IPS-18c (cell line): Measurements from ENCODE around the gene AFAP1.
A peak's percentile ranks its signal among the peaks of the same experiment; 100 is the strongest.
"Not testable (repeated sequence)": the region's sequence is repeated elsewhere in the genome, so short reads cannot be mapped to it uniquely, and the experiment has no call there.

Experiments
- H3K4me3 ChIP-seq: 2 replicates; pipeline ENCODE4 v1.7.0; 2013; ENCODE audit warnings: low read depth, mild to moderate bottlenecking, low read length, moderate library complexity; ENCODE audit not compliant: insufficient read depth
- H3K9me3 ChIP-seq: one replicate; pipeline ENCODE4 v1.6.1; 2013; ENCODE audit warnings: mild to moderate bottlenecking, low read length, moderate library complexity; ENCODE audit not compliant: control insufficient read depth, insufficient read depth

AFAP1 gene

GRCh38 chr4:7956934-7957656, 17.4 kb upstream of the AFAP1 start:
- no peak overlapping the region for H3K4me3 ChIP-seq
- H3K9me3 ChIP-seq, result no peaks in the 10 kb centered on the region

- Histone ChIP-seq H3K9me3 (no peaks in the 10 kb centered on the region), H3K4me3 (no peak overlapping the region)
These were observed 16.7 kb upstream of the AFAP1 start for GRCh38 chr4:7956270-7956808.

- no peak overlapping the region for H3K4me3 ChIP-seq
- peaks cover 2% of the 10 kb centered on the region for H3K9me3 ChIP-seq
These were observed 15.7 kb upstream of the AFAP1 start for GRCh38 chr4:7955393-7955792.

GRCh38 chr4:7952615-7953014, 13.0 kb upstream of the AFAP1 start:
- peaks cover 2% of the 10 kb centered on the region for H3K9me3 ChIP-seq
- no peak overlapping the region for H3K4me3 ChIP-seq

GRCh38 chr4:7950301-7951092, 10.8 kb upstream of the AFAP1 start:
- Histone ChIP-seq H3K4me3 (no peak overlapping the region), H3K9me3 (peaks cover 2% of the 10 kb centered on the region)

GRCh38 chr4:7949759-7950158, 10.1 kb upstream of the AFAP1 start:
- H3K4me3 ChIP-seq, result no peak overlapping the region
- H3K9me3 ChIP-seq, result peaks cover 2% of the 10 kb centered on the region

GRCh38 chr4:7947927-7948326, 8.3 kb upstream of the AFAP1 start:
- H3K9me3 ChIP-seq, result peaks cover 2% of the 10 kb centered on the region

GRCh38 chr4:7945709-7946380, 6.2 kb upstream of the AFAP1 start:
- H3K4me3 ChIP-seq, result no peak overlapping the region
- H3K9me3 ChIP-seq, result no peaks in the 10 kb centered on the region

More at GRCh38 chr4:7947927-7948326, 8.3 kb upstream of the AFAP1 start:
- H3K4me3 ChIP-seq, result no peak overlapping the region

- no peak overlapping the region for H3K4me3 ChIP-seq
- H3K9me3 ChIP-seq, result no peaks in the 10 kb centered on the region
These were observed 5.0 kb upstream of the AFAP1 start for GRCh38 chr4:7944599-7945220.

- not testable (repeated sequence) for H3K9me3 ChIP-seq, H3K4me3 ChIP-seq
These were observed 4.0 kb upstream of the AFAP1 start for GRCh38 chr4:7943688-7944087.

GRCh38 chr4:7943211-7943610, 3.5 kb upstream of the AFAP1 start:
- no peak overlapping the region for H3K4me3 ChIP-seq
- no peaks in the 10 kb centered on the region for H3K9me3 ChIP-seq

- Histone ChIP-seq H3K9me3 (no peaks in the 10 kb centered on the region), H3K4me3 (no peak overlapping the region)
These were observed 2.4 kb upstream of the AFAP1 start for GRCh38 chr4:7941965-7942496.

GRCh38 chr4:7941111-7941964, 1.7 kb upstream of the AFAP1 start:
- Histone ChIP-seq H3K4me3 (peak overlapping the region; percentile 20; the same call in 1 of the 2 replicates), H3K9me3 (no peaks in the 10 kb centered on the region)

- Histone ChIP-seq H3K4me3 (peak overlapping the region; percentile 75), H3K9me3 (no peaks in the 10 kb centered on the region)
These were observed 868 bp downstream of the AFAP1 start for GRCh38 chr4:7938609-7939376.

- Histone ChIP-seq H3K4me3 (peak overlapping the region; percentile 75; the same call in 1 of the 2 replicates), H3K9me3 (no peaks in the 10 kb centered on the region)
These were observed 1.4 kb downstream of the AFAP1 start for GRCh38 chr4:7938266-7938608.

GRCh38 chr4:7937006-7937405, 2.7 kb downstream of the AFAP1 start:
- no peak overlapping the region for H3K4me3 ChIP-seq
- no peaks in the 10 kb centered on the region for H3K9me3 ChIP-seq
